CD4-positive, alpha-beta T cell (primary cell): ENCODE results near the gene GPS1. TPM values are rescaled to one million over a fixed set of nuclear protein-coding genes. Genes with fewer than 3 reads are reported as not detected.

Experiments
- ATAC-seq: fragments of 200-7000 bp; cut with Tn5 transposase; one replicate; pipeline ENCODE4 v1.10.0; 2022; ENCODE audit warnings: mild to moderate bottlenecking; ENCODE audit not compliant: poor library complexity
- CTCF ChIA-PET: fragments of 350-600 bp; sonication (Branson Sonifier 250); formaldehyde crosslinking; loops from one replicate; lab custom pipeline; 2021; ENCODE audit warnings: antibody characterized with exemption, inconsistent platforms; lab: Charles Lee
- POLR2A ChIA-PET: fragments of 350-600 bp; sonication (Branson Sonifier 250); formaldehyde crosslinking; loops from one replicate; lab custom pipeline; 2021; ENCODE audit warnings: antibody characterized with exemption, inconsistent platforms; lab: Charles Lee
- DNase-seq, 14 experiments: peaks; one replicate each; pipeline ENCODE4 v3.0.0-alpha.2; 2013 to 2020; ENCODE audit warnings: mixed read lengths in 2 of 14
- H3K27ac ChIP-seq, 2 donors: one replicate each; pipeline versions ENCODE4 v1.5.1 to v1.7.0; 2013; ENCODE audit warnings: low read length in 2 of 2, low read depth in 1 of 2, mild to moderate bottlenecking in 1 of 2
- H3K27me3 ChIP-seq, 2 experiments: 1 replicate in 1 of 2; 2 replicates in 1 of 2; pipeline versions ENCODE4 v1.6.1 to v1.7.0; 2013; ENCODE audit warnings: low read length in 2 of 2, control low read depth in 1 of 2, mild to moderate bottlenecking in 1 of 2, moderate library complexity in 1 of 2; ENCODE audit not compliant: insufficient read depth in 2 of 2, control insufficient read depth in 1 of 2
- H3K36me3 ChIP-seq: one replicate; pipeline ENCODE4 v1.6.1; 2013; ENCODE audit warnings: low read length, control low read depth; ENCODE audit not compliant: insufficient read depth
- H3K4me1 ChIP-seq: one replicate; pipeline ENCODE4 v1.6.1; 2013; ENCODE audit warnings: low read length, control low read depth; ENCODE audit not compliant: insufficient read depth
- H3K4me3 ChIP-seq: one replicate; pipeline ENCODE4 v1.5.1; 2013; ENCODE audit warnings: mild to moderate bottlenecking, low read length, moderate library complexity
- H3K9me3 ChIP-seq, 2 experiments: 1 replicate in 1 of 2; 2 replicates in 1 of 2; pipeline versions ENCODE4 v1.6.1 to v1.7.0; 2013; ENCODE audit warnings: low read length in 2 of 2, mild to moderate bottlenecking in 2 of 2, control low read depth in 1 of 2, moderate library complexity in 1 of 2; ENCODE audit not compliant: control insufficient read depth in 1 of 2, insufficient read depth in 1 of 2
- H3K27ac Mint-ChIP-seq: one replicate; pipeline ENCODE4 v1.8.0; 2020; ENCODE audit warnings: mixed read lengths
- H3K27me3 Mint-ChIP-seq: one replicate; pipeline ENCODE4 v1.8.0; 2021; ENCODE audit warnings: mixed read lengths
- H3K36me3 Mint-ChIP-seq: one replicate; pipeline ENCODE4 v1.8.0; 2021; ENCODE audit warnings: low read depth, mixed read lengths
- H3K4me1 Mint-ChIP-seq: one replicate; pipeline ENCODE4 v1.8.0; 2021; ENCODE audit warnings: low read depth, mixed read lengths
- H3K4me3 Mint-ChIP-seq: one replicate; pipeline ENCODE4 v1.8.0; 2020; ENCODE audit warnings: mild to moderate bottlenecking, mixed read lengths
- H3K9me3 Mint-ChIP-seq: one replicate; pipeline ENCODE4 v1.8.0; 2020; ENCODE audit warnings: mixed read lengths
- CTCF ChIP-seq: fragments of 200-600 bp; IDR thresholded peaks from one replicate; pipeline ENCODE4 v1.8.0; 2022; ENCODE audit warnings: antibody characterized with exemption, mild to moderate bottlenecking
- intact Hi-C, 2 experiments: fragments of 100-400 bp; cut with DNase I in 1 of 2; cut with micrococcal nuclease in 1 of 2; formaldehyde crosslinking; loops; one replicate each; pipeline versions ENCODE4 v1.15.1 to v1.9.0; 2023 to 2025; cut with DNase I, micrococcal nuclease
- total RNA-seq, 174 experiments: library from RNA in 2 of 174; stranded (reverse) in 2 of 174; gene quantifications; one replicate each; pipeline ENCODE4 v1.2.3 and lab custom pipeline; 2021 to 2026

The GPS1 gene
- total RNA-seq, 2 experiments from 2014 or later, result 64.6 to 69.3 TPM

GRCh38 chr17:82098169-82098938 lies 46.7 kb downstream of the GPS1 start, which contains the start of gene FASN:
TSS of gene FASN (minus strand) at chr17:82098236. CDS start at chr17:82096445, 1,791 bp downstream.
- ChIA-PET CTCF (interaction anchor here (0.6 to 1.6 kb wide), 8 partner anchors 8 to 154 kb away, joined by 3 to 15 read pairs (median 4); partner anchors contain the start of gene DCXR), POLR2A (interaction anchor here (0.6 to 2.9 kb wide), 17 partner anchors 8 to 200 kb away, joined by 3 to 44 read pairs (median 4); partner anchors contain the start of genes DCXR and DUS1L)
- H3K4me1 ChIP-seq, result peaks cover 28% of the 10 kb centered on the region
- peak within 1 kb of the TSS; percentile 58 to 73 for H3K27ac ChIP-seq
- H3K36me3 Mint-ChIP-seq, result peaks cover 11% of the 10 kb centered on the region
- ATAC-seq (peak; percentile 77), DNase-seq (peak; percentile 80 to 97 (median 91))
- H3K36me3 ChIP-seq, result peaks cover 26% of the 10 kb centered on the region
- no peaks in the 10 kb centered on the region for H3K27me3 ChIP-seq
- H3K9me3 Mint-ChIP-seq, result no peaks in the 10 kb centered on the region
- peak within 1 kb of the TSS; percentile 80 for H3K27ac Mint-ChIP-seq
- H3K27me3 Mint-ChIP-seq, result no peaks in the 10 kb centered on the region
- H3K4me3 ChIP-seq, result peak within 1 kb of the TSS; percentile 54
- H3K4me3 Mint-ChIP-seq, result peak within 1 kb of the TSS; percentile 83
- intact Hi-C loops, result loop anchor here (1.0 to 10.0 kb wide), 8 partner anchors 28 to 1994 kb away; partner anchors contain the start of genes CENPX (in 1 of the 2), GAA (in 1 of the 2), GPS1 (in 1 of the 2) and LRRC45 (in 1 of the 2)
- H3K9me3 ChIP-seq, result no peaks in the 10 kb centered on the region
- no peak for TF ChIP-seq CTCF
- H3K4me1 Mint-ChIP-seq, result peaks cover 3% of the 10 kb centered on the region

GRCh38 chr17:82098939-82099763 lies 47.5 kb downstream of the GPS1 start:
- H3K4me1 Mint-ChIP-seq, result peaks cover 3% of the 10 kb centered on the region
- no peak for TF ChIP-seq CTCF
- H3K36me3 ChIP-seq, result peaks cover 18% of the 10 kb centered on the region
- intact Hi-C loops, result loop anchor here (1.0 to 10.0 kb wide), 8 partner anchors 27 to 1994 kb away; partner anchors contain the start of genes CENPX (in 1 of the 2), GAA (in 1 of the 2), GPS1 (in 1 of the 2) and LRRC45 (in 1 of the 2)
- ChIA-PET CTCF (interaction anchor here (1.3 to 1.6 kb wide), 4 partner anchors 21 to 140 kb away, joined by 3 to 15 read pairs (median 10); no protein-coding TSS in a partner anchor), POLR2A (interaction anchor here (0.6 to 2.9 kb wide), 15 partner anchors 7 to 199 kb away, joined by 3 to 44 read pairs (median 4); partner anchors contain the start of genes DCXR and DUS1L)
- no peaks in the 10 kb centered on the region for H3K9me3 Mint-ChIP-seq
- no peaks in the 10 kb centered on the region for H3K9me3 ChIP-seq
- peak overlapping the region; percentile 80 for H3K27ac Mint-ChIP-seq
- DNase-seq (peak in 2 of 14 experiments; percentile 41 to 54), ATAC-seq (no peak)
- peak overlapping the region; percentile 87 for H3K4me3 Mint-ChIP-seq
- H3K27me3 ChIP-seq, result no peaks in the 10 kb centered on the region
- peak overlapping the region; percentile 58 to 73 for H3K27ac ChIP-seq
- H3K36me3 Mint-ChIP-seq, result peaks cover 10% of the 10 kb centered on the region
- peak overlapping the region; percentile 54 for H3K4me3 ChIP-seq
- no peaks in the 10 kb centered on the region for H3K27me3 Mint-ChIP-seq
- peaks cover 30% of the 10 kb centered on the region for H3K4me1 ChIP-seq
